GM12872 (cell line): ENCODE data around the gene SLC4A8.

Source experiments
- CTCF ChIP-seq: IDR thresholded peaks from 3 replicates; pipeline ENCODE4 v1.5.1; 2011; ENCODE audit warnings: low read depth, mild to moderate bottlenecking, low read length, moderate library complexity; ENCODE audit not compliant: insufficient read depth

SLC4A8 gene

DNA sequence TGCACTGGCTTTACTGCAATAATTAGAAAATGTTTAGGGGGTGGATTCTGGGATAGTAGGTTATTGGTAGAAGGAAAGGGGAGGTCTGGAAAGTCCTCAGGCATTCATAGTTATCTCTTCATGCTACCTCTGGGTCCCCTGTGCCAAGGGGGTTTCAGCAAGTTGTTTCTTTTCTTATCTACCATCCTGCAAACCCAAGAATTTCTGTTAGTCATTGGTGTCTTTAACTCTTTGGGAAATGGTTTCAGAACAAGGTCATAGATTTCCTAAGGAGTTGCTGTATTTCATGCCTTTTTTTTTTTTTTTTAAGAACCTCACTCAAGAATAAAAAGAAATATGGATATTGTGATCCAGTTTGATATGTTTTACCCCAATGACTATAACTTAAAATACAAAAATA, 63.6 kb downstream of the SLC4A8 start:
- no peak for TF ChIP-seq CTCF

GRCh38 chr12:51493281-51493680, 68.7 kb downstream of the SLC4A8 start:
- no peak for TF ChIP-seq CTCF

DNA sequence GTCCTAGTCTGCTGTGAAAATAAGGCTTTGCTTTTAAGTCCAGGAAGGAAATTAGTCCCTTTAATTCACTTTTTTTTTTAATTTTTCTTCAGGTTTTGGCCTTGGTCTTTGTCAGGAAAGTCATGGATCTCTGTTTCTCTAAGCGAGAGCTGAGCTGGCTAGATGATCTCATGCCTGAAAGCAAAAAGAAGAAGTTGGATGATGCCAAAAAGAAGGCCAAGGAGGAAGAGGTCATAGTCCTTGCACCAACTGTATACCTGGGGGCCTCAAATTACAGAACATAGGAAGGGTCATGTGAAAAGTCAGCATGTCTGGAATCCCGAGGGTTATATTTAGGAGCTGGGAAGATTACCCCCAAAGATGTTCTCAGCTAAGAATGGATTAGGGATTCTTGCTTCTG, 72.3 kb downstream of the SLC4A8 start:
- TF ChIP-seq CTCF = no peak

DNA sequence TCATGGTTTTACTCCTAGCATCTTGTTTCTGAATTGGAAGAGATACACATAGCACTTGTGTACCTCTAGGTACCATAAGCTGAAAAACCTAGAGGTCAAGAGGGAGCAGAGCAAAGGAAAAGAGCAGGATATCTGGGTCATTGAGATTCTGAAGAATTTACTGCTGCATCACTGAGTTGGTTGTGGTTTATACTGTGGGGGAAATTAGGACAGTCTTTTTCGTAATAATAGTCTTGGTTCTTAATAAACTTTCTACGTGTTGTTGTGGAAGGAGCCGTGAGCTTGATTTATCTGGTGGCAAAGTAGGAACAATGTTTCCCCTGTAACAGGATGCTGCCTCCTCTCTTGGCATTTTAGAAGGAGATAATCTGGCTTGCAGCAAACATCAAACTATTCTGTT, 80.2 kb downstream of the SLC4A8 start:
- TF ChIP-seq CTCF = no peak

DNA sequence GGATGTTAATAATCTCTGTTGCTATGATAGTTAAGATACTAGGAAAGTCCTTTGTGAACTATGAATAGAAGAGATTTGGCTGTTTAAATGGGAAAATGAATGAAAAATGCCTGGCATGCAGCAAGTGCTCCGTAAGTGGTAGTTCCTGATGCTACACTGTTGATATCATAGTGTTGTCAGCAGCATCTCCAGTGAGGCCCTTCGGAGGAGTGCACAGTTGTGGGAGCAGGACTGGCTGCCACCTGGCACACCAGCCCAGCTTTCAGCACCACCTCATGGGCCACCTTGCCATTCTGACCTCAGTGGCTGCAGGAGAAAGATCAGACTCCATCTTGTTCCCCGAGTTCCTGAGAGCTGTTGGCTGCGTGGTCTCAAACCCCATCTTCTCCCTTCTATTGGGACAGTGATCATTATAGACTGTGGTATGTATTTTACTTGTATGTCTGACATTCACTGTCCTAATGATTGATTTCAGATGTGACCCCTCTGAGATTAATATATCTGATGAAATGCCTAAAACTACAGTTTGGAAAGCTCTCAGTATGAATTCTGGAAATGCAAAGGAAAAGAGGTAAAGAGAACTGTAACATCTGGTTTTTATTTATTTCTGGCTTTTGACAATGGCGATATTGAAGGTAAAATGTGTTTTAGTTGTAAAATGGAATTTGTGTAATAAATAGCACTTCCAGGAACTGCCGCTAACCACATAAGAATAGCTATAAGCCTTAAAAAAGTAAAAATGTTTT, 80.9 kb downstream of the SLC4A8 start:
- no peak for TF ChIP-seq CTCF

- no peak for TF ChIP-seq CTCF
Observed at GRCh38 chr12:51507178-51507577, 82.5 kb downstream of the SLC4A8 start.

DNA sequence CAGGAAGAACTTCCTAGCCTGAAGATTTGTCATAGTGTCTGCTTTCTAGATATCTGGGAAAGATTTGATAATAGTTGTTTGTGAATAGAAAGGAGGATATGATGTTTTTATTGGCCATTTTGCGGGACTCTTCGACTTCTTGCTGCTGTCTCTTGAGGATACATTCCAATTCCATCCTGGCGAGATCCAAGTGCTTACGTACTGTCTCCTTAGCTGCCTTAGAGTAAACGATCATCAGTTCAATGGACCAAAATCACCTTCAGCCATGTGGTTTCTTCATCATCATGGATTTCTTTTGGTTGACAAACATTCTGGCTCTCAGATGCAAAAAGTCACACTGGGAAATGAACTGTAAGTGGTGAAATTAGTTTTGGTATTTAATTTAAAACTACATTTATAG, 83.7 kb downstream of the SLC4A8 start:
- TF ChIP-seq CTCF = no peak
